ENCODE data around the gene SLC12A7.

DNA sequence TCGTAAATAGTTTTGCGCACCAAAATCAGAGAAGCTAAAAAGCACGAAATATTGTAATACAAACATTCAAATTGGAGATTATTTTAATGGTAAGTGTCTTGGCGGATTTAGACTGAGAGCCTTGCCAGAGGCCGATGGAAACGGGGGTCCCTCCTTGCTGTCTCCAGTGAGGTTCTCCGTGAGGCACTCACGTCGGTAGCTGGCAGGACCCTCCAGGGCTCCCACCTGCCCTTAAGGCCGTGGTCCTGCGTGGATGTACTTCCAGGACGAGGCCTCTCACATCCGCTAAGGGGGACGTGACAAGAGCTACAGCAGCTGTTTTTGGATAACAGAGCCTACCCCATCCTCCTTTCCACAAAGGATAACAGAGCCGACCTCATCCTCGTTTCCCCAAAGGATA is 95.4 kb downstream of the SLC12A7 start:
- TF ChIP-seq, protein P1, sequence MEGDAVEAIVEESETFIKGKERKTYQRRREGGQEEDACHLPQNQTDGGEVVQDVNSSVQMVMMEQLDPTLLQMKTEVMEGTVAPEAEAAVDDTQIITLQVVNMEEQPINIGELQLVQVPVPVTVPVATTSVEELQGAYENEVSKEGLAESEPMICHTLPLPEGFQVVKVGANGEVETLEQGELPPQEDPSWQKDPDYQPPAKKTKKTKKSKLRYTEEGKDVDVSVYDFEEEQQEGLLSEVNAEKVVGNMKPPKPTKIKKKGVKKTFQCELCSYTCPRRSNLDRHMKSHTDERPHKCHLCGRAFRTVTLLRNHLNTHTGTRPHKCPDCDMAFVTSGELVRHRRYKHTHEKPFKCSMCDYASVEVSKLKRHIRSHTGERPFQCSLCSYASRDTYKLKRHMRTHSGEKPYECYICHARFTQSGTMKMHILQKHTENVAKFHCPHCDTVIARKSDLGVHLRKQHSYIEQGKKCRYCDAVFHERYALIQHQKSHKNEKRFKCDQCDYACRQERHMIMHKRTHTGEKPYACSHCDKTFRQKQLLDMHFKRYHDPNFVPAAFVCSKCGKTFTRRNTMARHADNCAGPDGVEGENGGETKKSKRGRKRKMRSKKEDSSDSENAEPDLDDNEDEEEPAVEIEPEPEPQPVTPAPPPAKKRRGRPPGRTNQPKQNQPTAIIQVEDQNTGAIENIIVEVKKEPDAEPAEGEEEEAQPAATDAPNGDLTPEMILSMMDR (IDR thresholded peaks at IDR 0.05) = no peak
- no peak for TF ChIP-seq POLR2A (IDR thresholded peaks at IDR 0.05)

All from right lobe of liver (tissue), 4 donors.